Nucleus accumbens (tissue), 56 donors: ENCODE measurements around the gene ZNF319.

Experiments used
- DNase-seq, 56 donors: peaks; one replicate each; lab custom pipeline; 2025; lab: John Stamatoyannopoulos, UW

The ZNF319 gene

DNA sequence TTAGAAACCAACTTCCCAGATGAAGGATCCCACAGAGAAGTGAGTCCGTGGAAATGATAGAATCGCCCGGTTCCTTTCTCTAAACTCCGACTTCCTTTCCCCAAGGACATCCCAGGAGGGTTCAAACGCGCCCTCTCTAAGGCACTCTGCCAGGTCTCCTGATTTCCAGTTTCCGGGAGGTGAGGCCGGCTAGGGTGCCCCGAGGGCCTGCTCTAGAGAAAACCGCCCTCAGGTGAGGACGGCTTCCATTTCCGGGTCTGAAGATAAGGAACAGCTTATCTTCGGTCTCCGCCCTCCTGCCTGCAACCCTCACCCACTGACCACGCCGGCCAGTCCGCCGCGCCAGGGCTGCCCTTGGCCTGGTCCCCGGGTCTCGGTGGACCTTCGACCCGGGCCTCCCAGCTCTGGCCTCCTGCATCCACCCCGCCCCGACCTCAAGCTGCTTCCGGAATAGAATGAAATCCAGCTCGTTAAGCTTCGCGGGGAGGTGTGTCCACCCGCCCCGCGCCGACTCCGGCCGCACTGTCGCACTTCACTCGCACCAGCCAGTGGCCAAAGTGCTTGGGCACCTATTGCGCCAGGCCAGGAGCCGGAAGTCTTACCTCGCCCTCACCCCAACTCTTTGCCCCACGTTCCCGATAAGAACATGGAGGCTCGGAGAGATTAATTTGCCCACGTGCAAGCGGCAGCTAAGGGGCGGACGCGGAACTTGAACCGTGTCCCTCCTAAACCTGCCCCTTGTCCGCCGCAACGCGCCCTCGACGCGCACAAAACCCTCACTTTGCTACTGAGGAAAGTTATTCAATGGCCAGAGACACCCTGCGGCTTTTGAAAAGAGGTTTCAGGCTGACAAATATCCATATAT is 24.2 kb upstream of the ZNF319 start:
- no peak for DNase-seq

DNA sequence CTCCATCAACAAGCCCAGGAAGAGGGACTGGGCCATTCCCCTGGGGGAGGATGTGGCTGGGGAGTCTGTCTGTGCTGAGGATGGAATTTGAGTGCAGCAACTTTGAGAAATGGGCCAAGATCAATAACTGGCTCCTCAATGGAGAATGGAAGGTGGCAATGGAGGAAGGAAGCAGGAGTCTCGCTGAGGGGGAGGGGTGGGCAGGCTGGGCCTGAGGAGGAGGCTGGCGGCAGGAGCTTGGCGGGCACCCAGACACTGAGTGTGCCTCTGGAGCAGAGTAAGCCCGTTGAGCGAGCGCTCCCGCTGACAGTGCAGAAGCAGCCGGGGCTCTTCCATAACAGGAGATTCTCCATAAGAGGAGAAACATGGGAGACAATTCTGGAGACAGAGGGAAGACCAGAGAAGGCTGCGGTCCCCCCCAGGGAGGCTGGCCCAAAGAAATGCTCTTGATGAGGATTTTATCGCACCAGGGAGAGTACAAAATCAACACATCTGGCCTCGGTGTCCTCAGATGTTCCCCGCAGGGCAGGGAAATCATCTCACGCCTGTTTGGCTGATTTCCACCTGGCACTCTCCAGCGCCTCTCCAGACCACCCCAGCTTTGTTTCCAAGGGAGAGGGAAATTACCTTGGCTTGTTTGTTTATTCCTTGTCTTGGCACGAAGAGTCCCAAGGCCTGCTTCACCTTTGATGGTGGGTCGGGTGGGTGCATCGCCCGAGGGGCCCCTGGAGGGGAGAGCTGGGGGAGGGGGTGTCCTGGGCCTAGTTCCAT is 22.3 kb upstream of the ZNF319 start:
- peak in 40 of 56 donors; percentile 8 to 82 (median 41) for DNase-seq

DNA sequence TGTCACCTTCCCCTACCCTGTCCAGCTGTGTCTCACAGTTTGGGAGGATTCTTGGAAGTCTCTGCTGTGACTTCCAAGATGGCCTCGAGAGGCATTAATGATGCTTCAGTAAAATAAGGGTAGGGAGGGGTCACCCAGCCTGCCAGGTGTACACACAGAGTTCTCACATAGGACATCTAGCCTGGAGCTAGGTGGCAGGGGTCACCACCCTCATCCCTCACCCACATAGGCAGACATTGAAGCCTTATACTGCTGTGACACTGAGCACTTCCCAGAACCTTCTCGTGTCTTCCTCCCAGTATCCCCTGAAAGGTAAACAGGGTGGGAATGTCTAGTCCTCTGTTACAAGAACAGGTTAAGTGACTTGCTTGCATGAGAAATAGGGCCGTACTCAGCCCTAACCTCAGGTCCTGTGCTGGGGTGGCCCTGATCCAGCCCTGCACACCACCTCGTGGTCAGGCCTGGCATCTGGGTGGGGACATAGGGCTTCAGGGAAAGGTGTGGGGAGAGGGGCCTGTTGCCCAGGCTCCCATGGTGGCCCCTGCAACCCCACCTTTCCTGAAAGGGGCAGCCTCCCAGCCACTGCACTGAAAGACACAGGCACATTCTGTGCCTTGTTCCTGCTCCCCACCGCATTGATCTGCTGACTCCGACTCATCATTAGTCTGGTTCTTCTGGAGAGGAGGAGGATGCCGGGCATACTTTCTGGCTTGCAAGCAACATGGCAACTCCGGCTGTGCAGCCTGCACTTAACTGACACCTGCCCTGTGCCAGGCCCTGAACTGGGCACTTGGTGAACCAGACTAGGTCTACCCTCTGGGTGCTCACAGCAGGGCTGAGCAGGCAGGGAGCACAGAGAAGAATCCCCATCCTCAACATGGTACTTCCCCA is 21.4 kb upstream of the ZNF319 start:
- peak in 1 of 56 donors; percentile 3 for DNase-seq

DNA sequence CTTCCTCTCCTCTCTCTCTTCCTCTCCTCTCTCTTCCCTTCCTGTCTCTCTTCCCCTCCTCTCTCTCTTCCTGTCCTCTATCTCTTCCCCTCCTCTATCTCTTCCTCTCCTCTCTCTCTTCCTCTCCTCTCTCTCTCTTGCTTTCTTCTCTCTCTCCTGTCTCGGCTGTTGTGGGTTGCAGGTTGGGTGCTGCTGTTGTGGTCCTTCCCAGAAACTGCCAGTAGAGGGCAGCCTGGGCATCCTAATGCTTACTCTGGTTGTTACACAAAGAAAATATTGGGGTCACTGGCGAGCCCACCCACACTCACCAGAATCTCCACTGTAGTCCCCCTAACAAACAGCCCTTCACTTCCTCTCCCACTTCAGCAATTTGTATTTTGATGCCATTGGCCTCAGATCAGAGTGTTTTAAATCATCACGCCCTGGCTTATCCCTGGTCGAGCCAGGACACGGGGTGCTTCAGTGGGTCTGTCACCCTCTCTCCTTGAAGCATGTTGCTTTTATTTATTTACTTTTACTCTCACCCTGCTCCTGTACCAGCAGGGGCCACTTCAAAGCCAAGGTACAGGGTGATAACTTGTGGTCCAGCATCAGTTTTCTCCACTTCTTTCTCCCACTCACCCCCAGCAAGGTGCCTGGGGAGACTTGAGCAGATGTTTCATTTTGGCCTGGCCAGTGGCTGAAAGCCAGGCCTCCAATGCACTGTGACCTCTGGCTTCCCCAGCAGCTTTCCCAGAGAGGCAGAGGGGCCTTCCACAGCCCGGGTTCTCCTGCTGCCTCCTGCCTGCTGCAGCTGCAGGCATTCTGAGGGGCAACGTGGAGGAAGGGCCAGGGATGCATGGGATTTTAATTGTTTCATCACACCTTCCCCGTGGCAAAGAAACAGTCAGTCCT is 20.4 kb upstream of the ZNF319 start:
- peak in 41 of 56 donors; percentile 14 to 85 (median 45) for DNase-seq

DNA sequence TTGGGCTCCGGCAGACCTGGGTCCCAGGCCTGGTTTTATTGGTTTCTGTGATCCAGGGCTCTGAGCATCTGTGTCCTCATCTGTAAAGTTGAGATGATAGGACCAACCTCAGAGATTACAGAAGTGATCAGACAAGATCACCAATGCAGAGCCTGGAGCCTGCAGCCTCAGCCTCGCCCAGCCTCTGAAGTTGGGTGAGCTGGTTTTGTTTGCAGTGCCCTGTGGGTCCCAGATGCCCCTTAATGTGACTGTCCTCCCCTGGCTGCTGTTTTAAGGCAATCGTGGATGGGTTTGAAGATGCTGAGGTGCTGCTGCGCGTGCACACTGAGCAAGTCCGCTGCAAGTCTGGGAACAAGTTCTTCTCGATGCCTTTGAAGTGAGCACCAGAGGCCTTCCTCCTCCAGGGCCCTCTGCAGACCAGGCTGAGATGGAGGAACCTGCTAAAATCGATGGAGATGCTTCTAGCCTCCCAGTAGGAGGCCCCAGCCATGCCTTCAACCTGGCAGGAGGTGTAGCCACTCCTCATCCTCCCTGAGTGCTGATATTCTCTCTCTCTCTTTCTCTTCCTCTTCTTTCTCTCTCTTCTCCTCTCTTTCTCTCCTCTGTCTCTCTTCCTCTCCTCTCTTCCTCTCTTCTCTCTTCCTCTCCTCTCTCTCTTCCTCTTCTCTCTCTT is 19.5 kb upstream of the ZNF319 start:
- DNase-seq: no peak

DNA sequence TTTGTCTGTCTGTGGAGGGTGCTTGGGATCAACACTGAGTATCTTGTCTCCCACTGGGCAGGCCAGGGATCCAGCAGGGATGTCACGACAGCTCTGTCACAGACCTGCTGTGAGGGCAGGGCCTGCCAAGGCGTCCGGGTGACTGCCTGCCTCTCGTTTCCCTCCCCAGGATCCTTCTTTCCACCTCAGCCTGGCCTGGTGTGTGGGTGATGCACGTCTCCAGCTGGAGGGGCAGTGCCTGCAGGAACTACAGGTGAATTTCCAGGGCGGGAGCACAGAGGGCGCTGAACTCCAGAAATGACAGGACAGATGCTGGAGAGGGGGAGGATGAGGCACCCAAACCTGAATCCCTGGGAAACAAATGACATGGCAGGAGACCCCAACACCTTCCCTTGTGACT is 18.3 kb upstream of the ZNF319 start:
- no peak for DNase-seq

DNA sequence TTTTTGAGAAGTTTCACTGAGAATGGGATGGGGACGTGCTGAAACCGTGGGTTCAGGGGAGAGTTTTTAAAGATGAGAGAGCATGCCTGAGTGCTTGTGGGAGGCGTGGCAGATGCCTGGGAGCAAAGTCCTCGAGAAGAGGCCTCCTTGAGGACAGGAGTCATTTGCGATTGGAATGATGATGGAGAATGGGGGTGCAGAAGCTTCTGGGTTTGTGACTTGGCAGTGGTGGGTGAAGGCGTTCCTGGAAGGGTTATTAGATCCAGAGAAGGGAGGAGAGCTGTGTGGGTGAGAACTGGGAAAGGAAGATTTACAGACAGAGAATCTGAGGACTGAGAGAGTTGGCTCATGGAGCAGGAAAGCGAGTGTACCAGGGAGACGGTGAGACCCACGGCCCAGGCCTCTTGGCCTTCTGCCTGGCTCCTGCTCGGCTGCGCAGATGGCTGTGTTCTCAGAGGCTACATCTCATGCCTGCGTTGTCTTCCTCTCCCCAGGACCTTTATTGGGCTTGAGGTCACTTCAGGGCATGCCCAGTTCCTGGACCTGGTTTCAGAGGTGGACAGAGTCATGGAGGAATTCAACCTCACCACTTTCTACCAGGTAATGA is 16.5 kb upstream of the ZNF319 start:
- DNase-seq: peak in 1 of 56 donors; percentile 14

DNA sequence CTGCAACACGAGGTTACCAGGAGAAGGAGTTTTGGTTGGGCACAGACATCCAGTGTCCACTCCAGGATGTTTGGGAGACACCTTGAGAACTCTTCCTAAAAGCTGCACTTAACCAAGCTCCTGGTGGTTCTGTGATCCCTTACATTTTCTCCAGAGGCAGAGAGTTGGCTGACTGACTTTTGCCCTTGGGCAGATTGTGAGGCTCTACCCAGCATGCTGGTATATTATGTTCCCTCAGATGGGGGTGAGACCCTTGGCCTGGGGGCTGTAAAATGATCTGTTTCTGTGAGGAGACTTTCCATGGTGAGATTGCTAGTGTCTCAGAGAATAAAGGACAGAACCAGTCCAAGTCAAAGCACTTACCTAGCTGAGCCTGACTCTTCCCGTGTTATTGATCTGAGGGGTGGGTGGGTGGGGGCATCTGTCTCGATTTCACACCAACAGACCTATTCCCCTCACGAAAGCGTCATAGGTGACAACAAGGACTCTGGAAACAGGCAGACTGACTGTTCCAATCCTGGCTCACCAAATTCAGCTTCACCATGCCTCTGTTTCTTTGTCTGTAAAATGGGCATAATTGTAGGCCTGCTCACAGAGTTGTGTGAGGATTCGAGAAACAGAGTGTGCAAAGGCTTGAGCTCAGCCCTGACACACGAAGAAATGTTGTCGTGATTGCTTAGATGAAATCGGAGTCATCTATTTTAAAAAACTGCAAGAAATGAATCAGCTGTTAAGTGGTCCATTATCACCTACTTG is 12.9 kb upstream of the ZNF319 start:
- no peak for DNase-seq

DNA sequence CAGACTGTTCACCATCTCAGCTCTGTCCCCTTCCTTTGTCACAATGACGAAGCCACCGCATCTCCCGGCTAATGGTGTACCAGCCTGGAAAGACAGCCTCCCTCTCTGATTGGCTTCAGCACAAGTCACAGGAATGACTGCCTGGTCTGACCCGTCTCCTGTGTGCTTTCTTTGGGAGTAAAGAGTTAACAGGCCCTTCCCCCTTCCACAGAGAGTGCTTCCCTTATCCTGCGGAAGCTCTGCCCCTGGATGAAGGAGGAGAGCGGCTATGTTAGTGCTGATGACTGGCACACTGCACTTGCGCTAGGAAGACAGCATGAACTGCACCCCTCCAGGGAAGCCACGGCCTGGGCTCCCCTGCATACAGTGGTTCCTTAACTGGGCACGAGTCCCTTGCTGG is 12.0 kb upstream of the ZNF319 start:
- no peak for DNase-seq

DNA sequence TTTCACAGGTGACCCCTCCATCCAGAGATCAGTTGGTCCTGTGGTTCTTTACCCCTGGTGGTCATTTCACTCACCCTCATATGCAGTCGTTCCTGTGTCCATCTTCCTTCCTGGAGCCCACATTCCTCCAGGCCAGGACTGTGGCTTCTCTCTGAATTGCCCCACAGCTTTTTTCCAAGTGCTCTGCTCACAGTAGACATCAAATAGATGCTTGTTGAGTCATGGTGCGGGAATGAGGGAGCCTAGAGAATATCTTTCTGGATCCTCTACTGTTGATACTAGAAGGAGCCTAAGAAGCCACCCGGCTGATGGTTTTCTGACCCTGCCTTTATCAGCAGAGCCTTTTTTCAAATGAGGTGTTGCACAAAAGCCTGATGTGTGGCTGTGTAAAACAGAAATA is 11.2 kb upstream of the ZNF319 start:
- no peak for DNase-seq

DNA sequence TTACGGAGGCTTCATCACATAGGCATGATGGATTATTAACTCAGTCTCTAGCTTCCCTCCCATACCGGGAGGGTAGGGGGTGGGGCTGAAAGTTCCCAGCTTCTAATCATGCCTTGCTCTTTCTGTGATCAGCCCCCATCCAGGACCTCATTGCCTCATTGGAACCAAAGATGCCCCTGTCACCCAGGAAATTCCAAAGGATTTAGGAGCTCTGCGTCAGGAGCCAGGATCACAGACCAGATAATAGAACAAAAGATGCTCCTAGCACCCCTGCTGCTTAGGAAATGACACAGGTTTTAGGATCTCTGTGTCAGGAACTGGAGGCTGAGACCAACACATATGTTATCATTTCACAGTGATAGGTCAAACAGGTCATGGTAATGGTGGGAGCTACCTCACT is 10.4 kb upstream of the ZNF319 start:
- DNase-seq: no peak

DNA sequence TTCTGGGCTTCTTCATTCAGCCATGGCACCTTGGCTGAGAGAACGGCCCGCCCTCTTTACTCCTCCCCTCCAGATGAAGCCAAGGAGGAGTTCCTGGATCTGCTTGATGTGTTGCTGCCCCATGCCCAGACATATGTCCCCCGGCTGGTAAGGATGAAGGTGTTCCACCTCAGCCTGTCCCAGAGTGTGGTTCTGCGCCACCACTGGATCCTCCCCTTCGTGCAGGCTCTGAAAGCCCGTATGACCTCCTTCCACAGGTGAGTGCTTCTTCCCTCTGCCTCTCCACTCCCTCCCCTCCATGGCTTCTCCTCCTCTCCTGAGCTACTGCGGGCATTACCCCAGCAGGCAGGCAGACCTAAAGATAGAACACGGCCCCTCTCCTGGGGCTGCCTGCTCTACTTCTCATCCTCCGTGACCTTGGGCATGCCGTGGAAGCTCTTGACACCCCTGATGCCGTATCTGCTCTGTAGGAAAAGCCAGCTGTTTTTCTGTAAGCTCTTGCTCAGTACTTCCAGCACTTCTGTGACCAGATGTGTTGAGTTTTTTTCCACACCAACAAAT is 9.5 kb upstream of the ZNF319 start:
- DNase-seq: no peak

DNA sequence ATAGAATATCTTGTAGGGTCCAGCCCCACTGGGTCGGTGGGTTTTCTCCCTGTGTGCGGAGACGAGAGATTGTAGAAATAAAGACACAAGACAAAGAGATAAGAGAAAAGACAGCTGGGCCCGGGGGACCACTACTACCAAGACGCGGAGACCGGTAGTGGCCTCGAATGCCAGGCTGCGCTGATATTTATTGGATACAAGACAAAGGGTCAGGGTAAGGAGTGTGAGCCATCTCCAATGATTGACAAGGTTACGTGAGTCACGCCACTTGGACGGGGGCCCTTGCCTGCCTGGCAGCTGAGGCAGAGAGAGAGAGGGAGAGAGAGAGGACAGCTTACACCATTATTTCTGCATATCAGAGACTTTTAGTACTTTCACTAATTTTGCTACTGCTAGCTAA is 4.3 kb upstream of the ZNF319 start:
- peak in 2 of 56 donors; percentile 8 to 80 for DNase-seq

DNA sequence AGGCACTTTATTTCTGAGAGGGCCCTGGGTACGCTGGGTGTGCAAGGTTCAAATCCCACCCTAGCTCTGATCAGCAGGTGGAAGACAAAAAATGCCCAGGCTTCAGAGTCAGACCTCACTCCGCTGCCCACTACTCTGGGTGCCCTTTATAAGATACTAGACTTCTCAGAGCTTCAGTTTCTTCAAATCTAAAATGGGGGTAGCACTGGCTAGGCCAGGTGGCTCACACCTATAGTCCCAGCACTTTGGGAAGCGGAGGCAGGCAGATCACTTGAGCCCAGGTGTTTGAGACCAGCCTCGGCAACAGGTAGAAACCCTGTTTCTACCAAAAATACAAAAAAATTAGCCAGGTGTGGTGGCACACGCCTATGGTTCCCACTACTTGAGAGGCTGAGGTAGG is 2.5 kb upstream of the ZNF319 start:
- DNase-seq: no peak

DNA sequence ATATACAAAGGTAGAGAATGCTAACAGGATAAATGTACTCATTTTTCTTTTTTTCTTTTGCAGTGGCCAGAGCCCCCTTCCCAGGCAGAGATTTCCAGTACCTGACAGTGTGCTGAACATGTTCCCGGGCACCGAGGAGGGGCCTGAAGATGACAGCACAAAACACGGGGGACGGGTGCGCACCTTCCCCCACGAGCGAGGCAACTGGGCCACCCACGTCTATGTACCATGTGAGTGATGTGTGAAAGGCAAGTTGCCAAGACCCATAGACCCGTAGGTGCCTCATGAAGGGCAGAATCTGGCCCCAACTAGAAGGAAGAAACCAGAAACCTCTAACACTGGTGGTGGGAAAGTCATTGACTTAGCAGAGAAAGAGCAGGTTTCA is 1.9 kb upstream of the ZNF319 start:
- DNase-seq: no peak

DNA sequence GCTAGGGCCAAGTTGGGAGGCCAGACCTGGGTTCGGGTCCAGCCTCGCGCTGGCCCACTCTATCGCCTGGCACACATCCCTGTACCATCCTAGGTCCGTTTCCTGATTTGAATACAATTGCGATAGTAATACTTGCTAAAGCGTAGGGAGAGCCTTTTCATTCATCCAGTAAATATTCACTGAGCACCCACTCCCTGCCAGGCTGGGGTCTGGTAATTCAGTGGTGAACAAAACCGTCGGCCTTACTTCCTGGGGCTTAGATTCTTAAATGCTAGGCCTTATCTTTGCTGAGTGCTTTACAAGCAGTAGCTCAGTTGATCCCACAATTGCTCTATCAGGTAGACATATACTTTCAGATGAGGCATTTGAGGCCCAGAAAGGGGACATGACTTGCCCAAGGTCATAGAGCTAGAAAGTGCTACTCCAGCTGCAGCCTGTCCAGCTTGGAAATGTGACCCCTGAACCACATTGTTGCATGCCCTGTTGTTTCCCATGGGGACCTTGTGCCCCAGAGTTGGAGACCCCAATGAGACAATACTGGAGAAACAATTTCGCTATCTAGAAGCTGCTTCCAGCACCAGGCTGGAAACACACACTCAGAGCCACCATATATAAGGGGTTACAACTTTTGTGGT is 1.4 kb upstream of the ZNF319 start:
- no peak for DNase-seq
